Testis (tissue), 3 donors: ENCODE measurements around the gene ABCF2. TPM values are rescaled to one million over a fixed set of nuclear protein-coding genes. Genes with fewer than 3 reads are reported as not detected.

ENCODE experiments used
- DNase-seq: peaks from one replicate; pipeline ENCODE4 v3.0.0-alpha.2; 2019
- H3K27ac ChIP-seq, 2 donors: fragments of 200-600 bp; sonication (generic); one replicate each; pipeline ENCODE4 v1.5.1; 2019
- H3K27me3 ChIP-seq: fragments of 200-600 bp; sonication (generic); one replicate; pipeline ENCODE4 v1.5.1; 2019
- H3K36me3 ChIP-seq: fragments of 200-600 bp; sonication (generic); one replicate; pipeline ENCODE4 v1.5.1; 2017; ENCODE audit warnings: low read depth; ENCODE audit errors: missing control alignments
- H3K4me1 ChIP-seq: fragments of 200-600 bp; sonication (generic); one replicate; pipeline ENCODE4 v1.5.1; 2019
- H3K4me3 ChIP-seq, 2 donors: fragments of 200-600 bp; sonication (generic); one replicate each; pipeline ENCODE4 v1.5.1; 2017 to 2019
- H3K9me3 ChIP-seq: fragments of 200-600 bp; sonication (generic); one replicate; pipeline ENCODE4 v1.5.1; 2017
- CTCF ChIP-seq, 3 experiments: fragments of 450-650 bp in 2 of 3; fragments of 200-600 bp in 1 of 3; sonication (generic) in 1 of 3; IDR thresholded peaks; one replicate each; pipeline ENCODE4 v1.5.1; 2016 to 2019; ENCODE audit warnings: antibody characterized with exemption in 3 of 3, mild to moderate bottlenecking in 2 of 3, moderate library complexity in 1 of 3
- POLR2A ChIP-seq: fragments of 450-650 bp; IDR thresholded peaks from one replicate; pipeline ENCODE4 v1.6.1; 2017; ENCODE audit warnings: antibody characterized with exemption, mild to moderate bottlenecking, moderate library complexity
- WGBS, 2 donors: methylation state at CpG; one replicate each; pipeline ENCODE4 v1.1.5; 2018; 5-methylcytosine and 5-hydroxymethylcytosine counted together
- intact Hi-C: fragments of 100-400 bp; cut with DNase I; formaldehyde crosslinking; loops from one replicate; pipeline ENCODE4 v1.15.1; 2023; ENCODE audit warnings: low total_unique reads
- polyA plus RNA-seq: library from polyadenylated mRNA; stranded (reverse); fragments of 350-450 nt; fragmentation: Illumina TruSeq; extraction: RNeasy Lipid Tissue Mini Kit (QIAGEN cat#74804); gene quantifications from one replicate; pipeline ENCODE4 v1.2.3, GENCODE V29; 2014; ENCODE audit warnings: low read depth, low replicate concordance; ENCODE audit not compliant: insufficient read depth
- total RNA-seq, 2 donors: library from RNA; depleted of rRNA; stranded (reverse); fragments of >200 nt; gene quantifications; one replicate each; pipeline ENCODE4 v1.2.3, GENCODE V29; 2016

ABCF2 gene
- total and polyA plus RNA-seq, 3 donors from 2014 or later = 44.4 to 54.3 (median 49.4) TPM

- no peak overlapping the region for H3K4me3 ChIP-seq
- H3K36me3 ChIP-seq = no peaks in the 10 kb centered on the region
- no peaks in the 10 kb centered on the region for H3K4me1 ChIP-seq
- H3K27ac ChIP-seq = no peak overlapping the region
- intact Hi-C loops = loop anchor here (10.0 kb wide), 1 partner anchor 48 kb away; no protein-coding TSS in a partner anchor
- no peaks in the 10 kb centered on the region for H3K27me3 ChIP-seq
- H3K9me3 ChIP-seq = no peaks in the 10 kb centered on the region
- peak; percentile 87 for DNase-seq
- WGBS, 2 donors = 16 to 28% methylated on average over 23 to 42 of the region's 42 CpGs
- TF ChIP-seq CTCF (IDR thresholded peaks at IDR 0.05) (peak; percentile 100), POLR2A (no peak)
Measured at GRCh38 chr7:151172273-151173141, 54.5 kb downstream of the ABCF2 start.

- no peaks in the 10 kb centered on the region for H3K4me1 ChIP-seq
- TF ChIP-seq CTCF (IDR thresholded peaks at IDR 0.05) (no peak), POLR2A (no peak)
- no peaks in the 10 kb centered on the region for H3K9me3 ChIP-seq
- WGBS, 2 donors = 43 to 49% methylated on average over 10 of the region's 10 CpGs
- intact Hi-C loops = no loop called here
- DNase-seq = no peak
- no peak overlapping the region for H3K4me3 ChIP-seq
- no peaks in the 10 kb centered on the region for H3K36me3 ChIP-seq
- no peaks in the 10 kb centered on the region for H3K27me3 ChIP-seq
- no peak overlapping the region for H3K27ac ChIP-seq
Measured at GRCh38 chr7:151168787-151169162, 58.2 kb downstream of the ABCF2 start.

DNA sequence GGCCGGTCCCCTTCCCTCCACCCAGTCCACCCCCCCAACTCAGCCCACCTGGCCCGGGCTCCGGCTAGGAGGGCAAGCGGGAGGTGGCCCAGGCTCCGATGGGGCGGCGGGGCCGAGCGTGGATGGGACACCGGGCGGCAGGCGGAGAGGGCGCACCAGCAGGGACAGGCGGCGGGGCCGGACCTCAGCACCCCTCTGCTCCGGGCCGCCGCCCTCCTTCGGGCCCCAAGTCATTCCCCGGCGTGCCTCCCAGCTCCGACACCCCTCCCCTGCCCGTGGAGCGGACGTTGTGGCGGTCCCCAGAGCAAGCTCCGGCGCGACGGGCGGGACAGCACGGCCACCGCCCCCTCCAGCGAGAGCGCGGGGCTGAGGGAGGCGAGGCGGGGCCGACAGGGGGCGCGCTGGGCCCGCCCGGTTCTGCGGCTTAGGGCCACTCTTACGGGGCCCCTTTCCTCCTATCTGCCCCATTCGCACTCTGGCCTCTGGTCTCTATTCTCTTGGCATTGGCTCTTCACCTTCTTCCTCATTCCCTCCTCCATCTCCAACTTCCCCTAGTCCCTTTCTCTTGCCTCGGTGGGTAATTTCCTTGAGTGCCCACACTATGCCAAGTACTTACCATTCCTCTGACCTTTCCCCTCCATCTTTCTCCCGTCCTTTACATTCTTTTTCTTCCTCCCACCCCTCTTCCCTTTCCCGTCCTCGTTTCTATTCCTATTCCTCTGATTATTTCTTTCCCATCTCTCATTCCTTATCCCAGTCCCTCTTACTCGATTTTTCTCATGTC, 58.8 kb downstream of the ABCF2 start:
- DNase-seq = peak; percentile 35
- intact Hi-C loops = no loop called here
- TF ChIP-seq POLR2A (no peak), CTCF (IDR thresholded peaks at IDR 0.05) (peak; percentile 33 to 65 (median 34))
- H3K4me1 ChIP-seq = no peaks in the 10 kb centered on the region
- H3K9me3 ChIP-seq = no peaks in the 10 kb centered on the region
- H3K36me3 ChIP-seq = no peaks in the 10 kb centered on the region
- H3K4me3 ChIP-seq = peak overlapping the region; percentile 47 to 53
- no peak overlapping the region for H3K27ac ChIP-seq
- no peaks in the 10 kb centered on the region for H3K27me3 ChIP-seq
- WGBS, 2 donors = 5 to 6% methylated on average over 38 to 50 of the region's 52 CpGs

GRCh38 chr7:151167197-151167961, 59.6 kb downstream of the ABCF2 start, which contains the start of gene GBX1:
Gene GBX1, minus strand, starts transcription at chr7:151167694. Its CDS starts 146 bp downstream, at chr7:151167548.
- TF ChIP-seq CTCF (IDR thresholded peaks at IDR 0.05) (no peak), POLR2A (no peak)

More at GRCh38 chr7:151167197-151167961, 59.6 kb downstream of the ABCF2 start, which contains the start of gene GBX1:
- no peaks in the 10 kb centered on the region for H3K4me1 ChIP-seq
- H3K27ac ChIP-seq = no peak within 1 kb of the TSS
- H3K4me3 ChIP-seq = peak within 1 kb of the TSS; percentile 47 to 53
- WGBS, 2 donors = 1% methylated on average over 16 to 96 of the region's 101 CpGs
- DNase-seq = no peak
- intact Hi-C loops = no loop called here
- no peaks in the 10 kb centered on the region for H3K36me3 ChIP-seq
- no peaks in the 10 kb centered on the region for H3K9me3 ChIP-seq
- no peaks in the 10 kb centered on the region for H3K27me3 ChIP-seq
